DOHH2 (cell line): ENCODE data around the gene NRXN3.

Experiments used
- CTCF ChIP-seq: fragments of 200-600 bp; sonication (generic); IDR thresholded peaks from one replicate; pipeline ENCODE4 v1.5.1; 2014; ENCODE audit warnings: antibody characterized with exemption, mild to moderate bottlenecking, low read depth, low read length; ENCODE audit not compliant: poor library complexity, severe bottlenecking
- EZH2phosphoT487 ChIP-seq: fragments of 200-600 bp; sonication (generic); IDR thresholded peaks from 2 replicates; pipeline ENCODE4 v1.6.1; 2017; ENCODE audit warnings: borderline replicate concordance, mild to moderate bottlenecking, antibody characterized with exemption, low read length, moderate library complexity, mixed read lengths

- TF ChIP-seq CTCF, result no peak
- no peak for TF ChIP-seq EZH2phosphoT487
Observed at GRCh38 chr14:78175412-78175811, 5.2 kb downstream of the NRXN3 start.
